Activated CD4-positive, alpha-beta T cell treated with anti-CD3 and anti-CD28 coated beads for 24 hours (primary cell): ENCODE measurements around the gene NID2.

Experiments used
- DNase-seq, 2 donors: peaks; one replicate each; pipeline ENCODE4 v3.0.0-alpha.2; 2020; ENCODE audit warnings: low read depth in 2 of 2

The NID2 gene

DNA sequence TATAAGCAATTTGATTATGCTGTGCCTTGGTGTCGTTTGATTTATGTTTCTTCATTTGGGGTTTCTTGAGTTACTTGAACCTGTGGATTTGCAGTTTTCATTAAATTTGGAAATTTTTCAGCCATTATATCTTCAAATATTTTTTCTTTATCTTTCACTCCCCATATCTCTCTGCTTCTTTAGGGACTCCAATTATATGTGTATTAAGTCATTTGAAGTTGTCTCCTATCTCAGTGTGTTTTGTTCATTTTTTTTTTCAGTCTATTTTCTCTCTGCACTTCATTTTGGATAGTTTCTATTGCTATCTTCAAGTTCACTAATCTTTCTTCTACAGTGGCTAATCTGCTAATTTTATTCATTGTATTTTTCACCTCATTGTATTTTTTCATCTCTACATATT is 108.9 kb downstream of the NID2 start:
- no peak for DNase-seq

DNA sequence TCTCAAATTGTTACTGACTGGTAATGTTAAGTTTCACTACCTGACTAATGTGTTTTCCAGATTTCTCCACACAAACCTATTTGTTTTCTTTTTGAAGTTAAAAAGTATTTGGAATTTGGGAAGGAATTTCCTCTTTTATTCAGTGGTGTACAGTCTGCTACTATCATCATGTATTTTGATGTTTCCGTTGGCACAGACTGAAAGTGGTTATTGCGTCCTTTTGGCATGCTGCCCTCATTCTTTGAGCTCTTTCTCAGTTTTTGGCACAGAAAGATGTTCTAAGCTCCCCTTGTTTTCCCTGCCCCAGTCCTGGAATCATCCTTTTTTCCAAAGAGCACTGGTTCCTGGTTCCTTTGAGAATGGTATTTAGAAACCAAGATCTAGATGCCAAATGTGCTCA is 110.9 kb downstream of the NID2 start:
- DNase-seq = no peak
